Stimulated activated memory B cell treated with anti-CD40 and anti-IgM and Interleukin-4, amounts not matched to agents 10 μg/mL and 1 μg/mL and 100 μg/mL, for 72 hours (primary cell): ENCODE results near the gene KMT5B.
A peak's percentile ranks its signal among the peaks of the same experiment; 100 is the strongest.

ENCODE experiments used
- ATAC-seq: fragments of 150-1000 bp; cut with Tn5 transposase; 2 replicates; pipeline ENCODE4 v1.10.0; 2021
- H3K27ac Mint-ChIP-seq: one replicate; pipeline ENCODE4 v1.8.0; 2022; ENCODE audit warnings: mild to moderate bottlenecking, mixed read lengths
- H3K27me3 Mint-ChIP-seq: one replicate; pipeline ENCODE4 v1.8.0; 2022; ENCODE audit warnings: mixed read lengths
- H3K36me3 Mint-ChIP-seq: one replicate; pipeline ENCODE4 v1.8.0; 2022; ENCODE audit warnings: mixed read lengths
- H3K4me1 Mint-ChIP-seq: one replicate; pipeline ENCODE4 v1.8.0; 2022; ENCODE audit warnings: mixed read lengths
- H3K4me3 Mint-ChIP-seq: one replicate; pipeline ENCODE4 v1.8.0; 2022; ENCODE audit warnings: mild to moderate bottlenecking, moderate library complexity, mixed read lengths
- H3K9me3 Mint-ChIP-seq: one replicate; pipeline ENCODE4 v1.8.0; 2022; ENCODE audit warnings: mixed read lengths

The KMT5B gene

GRCh38 chr11:68148071-68148805, 64.9 kb downstream of the KMT5B start:
- H3K36me3 Mint-ChIP-seq, result no peaks in the 10 kb centered on the region
- no peak for ATAC-seq
- no peaks in the 10 kb centered on the region for H3K9me3 Mint-ChIP-seq
- H3K27ac Mint-ChIP-seq, result no peak overlapping the region
- H3K4me1 Mint-ChIP-seq, result no peaks in the 10 kb centered on the region
- no peak overlapping the region for H3K4me3 Mint-ChIP-seq
- H3K27me3 Mint-ChIP-seq, result peaks cover 22% of the 10 kb centered on the region

GRCh38 chr11:68146704-68147474, 66.2 kb downstream of the KMT5B start:
- Mint-ChIP-seq H3K4me1 (peaks cover 7% of the 10 kb centered on the region), H3K27ac (no peak overlapping the region), H3K9me3 (no peaks in the 10 kb centered on the region), H3K27me3 (peaks cover 22% of the 10 kb centered on the region), H3K36me3 (no peaks in the 10 kb centered on the region), H3K4me3 (no peak overlapping the region)
- no peak for ATAC-seq

GRCh38 chr11:68146010-68146540, 67.0 kb downstream of the KMT5B start:
- ATAC-seq, result no peak
- H3K27ac Mint-ChIP-seq, result no peak overlapping the region
- H3K9me3 Mint-ChIP-seq, result no peaks in the 10 kb centered on the region
- H3K4me3 Mint-ChIP-seq, result no peak overlapping the region
- peaks cover 22% of the 10 kb centered on the region for H3K27me3 Mint-ChIP-seq
- peaks cover 15% of the 10 kb centered on the region for H3K4me1 Mint-ChIP-seq
- no peaks in the 10 kb centered on the region for H3K36me3 Mint-ChIP-seq

GRCh38 chr11:68145120-68145866, 67.8 kb downstream of the KMT5B start:
- Mint-ChIP-seq H3K27me3 (peaks cover 22% of the 10 kb centered on the region), H3K4me1 (peaks cover 15% of the 10 kb centered on the region), H3K9me3 (no peaks in the 10 kb centered on the region), H3K36me3 (no peaks in the 10 kb centered on the region), H3K27ac (no peak overlapping the region), H3K4me3 (no peak overlapping the region)
- ATAC-seq, result no peak

GRCh38 chr11:68143310-68143689, 69.8 kb downstream of the KMT5B start:
- Mint-ChIP-seq H3K27ac (no peak overlapping the region), H3K4me1 (peaks cover 15% of the 10 kb centered on the region), H3K36me3 (no peaks in the 10 kb centered on the region), H3K27me3 (peaks cover 22% of the 10 kb centered on the region), H3K9me3 (no peaks in the 10 kb centered on the region), H3K4me3 (no peak overlapping the region)
- no peak for ATAC-seq

- Mint-ChIP-seq H3K36me3 (no peaks in the 10 kb centered on the region), H3K27me3 (peaks cover 22% of the 10 kb centered on the region), H3K9me3 (no peaks in the 10 kb centered on the region), H3K4me3 (no peak overlapping the region), H3K27ac (no peak overlapping the region), H3K4me1 (peaks cover 15% of the 10 kb centered on the region)
- peak; percentile 5 for ATAC-seq
Measured at GRCh38 chr11:68142441-68143309, 70.4 kb downstream of the KMT5B start.

- Mint-ChIP-seq H3K27ac (no peak overlapping the region), H3K27me3 (peaks cover 22% of the 10 kb centered on the region), H3K9me3 (no peaks in the 10 kb centered on the region), H3K36me3 (no peaks in the 10 kb centered on the region), H3K4me3 (no peak overlapping the region), H3K4me1 (peaks cover 15% of the 10 kb centered on the region)
- peak; percentile 18 for ATAC-seq
Measured at GRCh38 chr11:68142028-68142412, 71.1 kb downstream of the KMT5B start.

- H3K36me3 Mint-ChIP-seq, result no peaks in the 10 kb centered on the region
- peaks cover 18% of the 10 kb centered on the region for H3K27me3 Mint-ChIP-seq
- H3K27ac Mint-ChIP-seq, result no peak overlapping the region
- H3K4me3 Mint-ChIP-seq, result no peak overlapping the region
- H3K9me3 Mint-ChIP-seq, result no peaks in the 10 kb centered on the region
- peak; percentile 17 for ATAC-seq
- H3K4me1 Mint-ChIP-seq, result peaks cover 15% of the 10 kb centered on the region
Measured at GRCh38 chr11:68141246-68142027, 71.7 kb downstream of the KMT5B start.

- no peaks in the 10 kb centered on the region for H3K36me3 Mint-ChIP-seq
- peaks cover 11% of the 10 kb centered on the region for H3K27me3 Mint-ChIP-seq
- H3K27ac Mint-ChIP-seq, result no peak overlapping the region
- no peaks in the 10 kb centered on the region for H3K9me3 Mint-ChIP-seq
- no peak overlapping the region for H3K4me3 Mint-ChIP-seq
- peaks cover 15% of the 10 kb centered on the region for H3K4me1 Mint-ChIP-seq
- no peak for ATAC-seq
Measured at GRCh38 chr11:68140496-68141245, 72.4 kb downstream of the KMT5B start.

- no peak overlapping the region for H3K27ac Mint-ChIP-seq
- H3K4me1 Mint-ChIP-seq, result peaks cover 15% of the 10 kb centered on the region
- peaks cover 5% of the 10 kb centered on the region for H3K36me3 Mint-ChIP-seq
- no peak for ATAC-seq
- H3K4me3 Mint-ChIP-seq, result no peak overlapping the region
- H3K9me3 Mint-ChIP-seq, result peaks cover 3% of the 10 kb centered on the region
- peaks cover 8% of the 10 kb centered on the region for H3K27me3 Mint-ChIP-seq
Measured at GRCh38 chr11:68138237-68138636, 74.9 kb downstream of the KMT5B start.

GRCh38 chr11:68137833-68138232, 75.3 kb downstream of the KMT5B start:
- no peak overlapping the region for H3K27ac Mint-ChIP-seq
- ATAC-seq, result no peak
- peaks cover 9% of the 10 kb centered on the region for H3K27me3 Mint-ChIP-seq
- H3K36me3 Mint-ChIP-seq, result peaks cover 6% of the 10 kb centered on the region
- H3K4me1 Mint-ChIP-seq, result peaks cover 15% of the 10 kb centered on the region
- H3K4me3 Mint-ChIP-seq, result no peak overlapping the region
- H3K9me3 Mint-ChIP-seq, result peaks cover 4% of the 10 kb centered on the region

- no peak for ATAC-seq
- Mint-ChIP-seq H3K4me1 (peaks cover 8% of the 10 kb centered on the region), H3K27me3 (peaks cover 18% of the 10 kb centered on the region), H3K27ac (no peak overlapping the region), H3K36me3 (peaks cover 15% of the 10 kb centered on the region), H3K9me3 (peaks cover 12% of the 10 kb centered on the region), H3K4me3 (no peak overlapping the region)
Measured at GRCh38 chr11:68136866-68137265, 76.2 kb downstream of the KMT5B start.

GRCh38 chr11:68135161-68135560, 77.9 kb downstream of the KMT5B start:
- H3K27me3 Mint-ChIP-seq, result peaks cover 23% of the 10 kb centered on the region
- ATAC-seq, result no peak
- no peaks in the 10 kb centered on the region for H3K4me1 Mint-ChIP-seq
- H3K27ac Mint-ChIP-seq, result no peak overlapping the region
- peaks cover 18% of the 10 kb centered on the region for H3K36me3 Mint-ChIP-seq
- peaks cover 14% of the 10 kb centered on the region for H3K9me3 Mint-ChIP-seq
- H3K4me3 Mint-ChIP-seq, result no peak overlapping the region
